HG03280 (cell line): ENCODE results near the gene TUBA3E.
"Not testable (repeated sequence)": the region's sequence is repeated elsewhere in the genome, so short reads cannot be mapped to it uniquely, and the experiment has no call there.

ENCODE experiments used
- ATAC-seq: cut with Tn5 transposase; IDR thresholded peaks from one replicate; pipeline ENCODE4 v1.9.1; 2021; ENCODE audit warnings: mild to moderate bottlenecking, moderate library complexity; ENCODE audit not compliant: unreplicated experiment

The TUBA3E gene

GRCh38 chr2:130150181-130151144, 47.8 kb downstream of the TUBA3E start:
- ATAC-seq, result no peak

- ATAC-seq, result not testable (repeated sequence)
Measured at GRCh38 chr2:130148515-130148914, 49.7 kb downstream of the TUBA3E start.

- ATAC-seq, result peak; percentile 91
Measured at GRCh38 chr2:130145006-130145414, 53.2 kb downstream of the TUBA3E start, which contains the start of gene CCDC74B. Gene CCDC74B, minus strand, starts transcription at chr2:130145112. Its CDS starts 116 bp downstream, at chr2:130144996.

- ATAC-seq, result not testable (repeated sequence)
Measured at GRCh38 chr2:130143266-130144039, 54.8 kb downstream of the TUBA3E start.

DNA sequence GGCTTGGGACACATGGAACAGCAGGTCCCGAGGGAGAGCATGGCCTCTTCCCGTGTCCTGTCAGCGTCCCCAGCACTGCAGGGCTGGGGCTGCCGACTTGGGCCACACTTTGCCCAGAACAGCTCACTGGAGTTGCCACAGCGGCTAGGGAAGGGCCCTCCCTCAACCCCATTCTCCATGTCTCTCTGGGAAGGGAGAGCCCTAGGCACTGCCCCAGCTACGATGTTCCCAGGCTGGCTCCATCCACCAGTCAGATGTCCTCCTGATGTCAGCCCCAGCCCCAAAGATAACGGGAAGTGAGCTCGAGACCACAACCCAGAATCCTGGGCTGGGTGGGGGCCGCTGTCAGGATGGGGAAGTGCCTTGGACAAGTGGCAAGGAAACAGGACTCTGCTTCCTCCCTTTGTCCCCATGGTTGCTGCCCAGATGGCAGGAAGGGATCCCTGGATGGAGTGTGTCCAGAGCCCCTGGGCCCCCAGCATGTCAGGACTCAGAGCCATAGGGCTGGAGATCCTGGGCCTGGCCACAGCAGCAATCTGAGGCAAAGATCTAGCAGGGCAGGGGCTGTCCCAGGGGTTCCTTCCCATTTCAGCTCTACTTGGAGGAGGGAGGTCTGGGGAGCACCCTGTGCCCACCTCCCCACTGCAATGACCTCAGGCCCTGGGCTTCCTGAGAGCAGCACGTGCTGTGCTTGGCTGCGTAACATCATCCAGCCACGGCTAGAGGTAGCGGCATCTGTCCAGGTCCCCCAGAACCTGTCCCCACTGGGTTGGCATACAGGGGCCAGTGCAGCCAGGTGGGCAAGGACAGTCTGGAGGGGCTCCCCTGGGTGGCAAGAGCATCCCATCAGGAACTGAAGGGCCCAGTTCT, 55.6 kb downstream of the TUBA3E start:
- ATAC-seq, result not testable (repeated sequence)
